Ascending aorta (tissue), 2 donors: Measurements from ENCODE around the gene LANCL2. TPM values are rescaled to one million over a fixed set of nuclear protein-coding genes. Genes with fewer than 3 reads are reported as not detected.

Experiments used
- DNase-seq, 2 donors: peaks; one replicate each; pipeline ENCODE4 v3.0.0-alpha.2; 2019; ENCODE audit warnings: low spot score in 2 of 2
- H3K27ac ChIP-seq, 2 donors: fragments of 200-600 bp; sonication (generic); one replicate each; pipeline ENCODE4 v1.5.1; 2016 to 2017; ENCODE audit warnings: mild to moderate bottlenecking in 1 of 2
- H3K27me3 ChIP-seq: fragments of 200-600 bp; sonication (generic); one replicate; pipeline ENCODE4 v1.5.1; 2017
- H3K36me3 ChIP-seq, 2 donors: fragments of 200-600 bp; sonication (generic); one replicate each; pipeline ENCODE4 v1.5.1; 2016
- H3K4me1 ChIP-seq, 2 donors: fragments of 200-600 bp; sonication (generic); one replicate each; pipeline ENCODE4 v1.5.1; 2016 to 2017; ENCODE audit warnings: mild to moderate bottlenecking in 1 of 2
- H3K4me3 ChIP-seq, 2 donors: fragments of 200-600 bp; sonication (generic); one replicate each; pipeline ENCODE4 v1.5.1; 2016 to 2017; ENCODE audit warnings: mild to moderate bottlenecking in 1 of 2
- H3K9me3 ChIP-seq, 2 donors: fragments of 200-600 bp; sonication (generic); one replicate each; pipeline ENCODE4 v1.5.1; 2016
- intact Hi-C: fragments of 100-400 bp; cut with DNase I; formaldehyde crosslinking; loops from one replicate; pipeline ENCODE4 v1.15.1; 2023
- total RNA-seq: library from RNA; depleted of rRNA; stranded (reverse); fragments of >200 nt; gene quantifications from one replicate; pipeline ENCODE4 v1.1.0, GENCODE V29; 2016
- TF ChIP-seq, protein P1 (sequence below), 3 experiments: fragments of 200-600 bp in 2 of 3; fragments of 450-650 bp in 1 of 3; sonication (generic) in 2 of 3; IDR thresholded peaks; one replicate each; pipeline ENCODE4 v1.5.1; 2016 to 2019; ENCODE audit warnings: antibody characterized with exemption in 3 of 3, mild to moderate bottlenecking in 1 of 3, moderate library complexity in 1 of 3

Gene LANCL2
- total RNA-seq, 1 donor from 2014 or later, result 12.9 TPM

DNA sequence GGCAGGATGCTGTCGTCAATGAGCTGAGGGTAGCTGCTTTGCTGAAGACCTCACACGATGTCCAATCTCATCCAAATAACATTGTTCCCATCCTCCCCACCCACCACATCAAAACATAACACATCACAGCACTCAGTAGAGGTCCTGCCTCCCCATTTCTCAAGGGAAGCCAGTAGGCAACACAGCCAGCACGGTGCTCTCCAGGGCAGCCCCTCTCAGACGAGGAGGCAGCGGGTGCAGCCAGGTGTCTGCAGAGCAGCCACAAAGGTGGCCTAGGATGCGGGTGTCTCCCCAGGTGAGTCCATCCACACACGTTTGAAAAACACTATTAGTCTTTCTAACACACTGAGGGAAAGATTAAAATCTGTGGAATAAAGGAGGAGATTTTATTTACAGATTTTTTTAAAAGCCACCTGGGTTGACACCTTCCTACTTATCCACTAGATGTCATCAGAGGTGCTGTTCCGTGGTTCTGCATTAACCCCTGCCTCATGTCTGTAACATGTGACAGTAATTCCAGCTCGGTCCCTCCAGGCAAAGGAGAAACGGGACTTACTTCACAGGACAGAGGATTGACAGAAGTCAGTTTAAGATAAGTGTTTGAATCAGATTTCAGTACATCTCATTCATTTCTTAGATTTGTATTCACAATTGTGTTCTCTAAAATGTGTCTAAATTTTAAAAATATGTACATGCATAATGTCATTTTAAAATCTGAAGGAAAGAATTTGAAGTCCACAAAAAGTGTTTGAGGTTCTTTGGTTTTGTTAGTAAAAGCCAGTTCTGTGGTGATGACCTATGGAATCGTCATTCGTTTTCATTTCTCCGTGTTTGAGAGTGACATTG, 68.0 kb downstream of the LANCL2 start:
- Histone ChIP-seq H3K36me3 (no peaks in the 10 kb centered on the region), H3K4me3 (no peak overlapping the region), H3K27ac (no peak overlapping the region), H3K9me3 (no peaks in the 10 kb centered on the region), H3K4me1 (no peaks in the 10 kb centered on the region), H3K27me3 (no peaks in the 10 kb centered on the region)
- TF ChIP-seq, protein P1, sequence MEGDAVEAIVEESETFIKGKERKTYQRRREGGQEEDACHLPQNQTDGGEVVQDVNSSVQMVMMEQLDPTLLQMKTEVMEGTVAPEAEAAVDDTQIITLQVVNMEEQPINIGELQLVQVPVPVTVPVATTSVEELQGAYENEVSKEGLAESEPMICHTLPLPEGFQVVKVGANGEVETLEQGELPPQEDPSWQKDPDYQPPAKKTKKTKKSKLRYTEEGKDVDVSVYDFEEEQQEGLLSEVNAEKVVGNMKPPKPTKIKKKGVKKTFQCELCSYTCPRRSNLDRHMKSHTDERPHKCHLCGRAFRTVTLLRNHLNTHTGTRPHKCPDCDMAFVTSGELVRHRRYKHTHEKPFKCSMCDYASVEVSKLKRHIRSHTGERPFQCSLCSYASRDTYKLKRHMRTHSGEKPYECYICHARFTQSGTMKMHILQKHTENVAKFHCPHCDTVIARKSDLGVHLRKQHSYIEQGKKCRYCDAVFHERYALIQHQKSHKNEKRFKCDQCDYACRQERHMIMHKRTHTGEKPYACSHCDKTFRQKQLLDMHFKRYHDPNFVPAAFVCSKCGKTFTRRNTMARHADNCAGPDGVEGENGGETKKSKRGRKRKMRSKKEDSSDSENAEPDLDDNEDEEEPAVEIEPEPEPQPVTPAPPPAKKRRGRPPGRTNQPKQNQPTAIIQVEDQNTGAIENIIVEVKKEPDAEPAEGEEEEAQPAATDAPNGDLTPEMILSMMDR (IDR thresholded peaks at IDR 0.05), result peak in 2 of 3 experiments; percentile 10 to 23
- no peak for DNase-seq
- intact Hi-C loops, result no loop called here

DNA sequence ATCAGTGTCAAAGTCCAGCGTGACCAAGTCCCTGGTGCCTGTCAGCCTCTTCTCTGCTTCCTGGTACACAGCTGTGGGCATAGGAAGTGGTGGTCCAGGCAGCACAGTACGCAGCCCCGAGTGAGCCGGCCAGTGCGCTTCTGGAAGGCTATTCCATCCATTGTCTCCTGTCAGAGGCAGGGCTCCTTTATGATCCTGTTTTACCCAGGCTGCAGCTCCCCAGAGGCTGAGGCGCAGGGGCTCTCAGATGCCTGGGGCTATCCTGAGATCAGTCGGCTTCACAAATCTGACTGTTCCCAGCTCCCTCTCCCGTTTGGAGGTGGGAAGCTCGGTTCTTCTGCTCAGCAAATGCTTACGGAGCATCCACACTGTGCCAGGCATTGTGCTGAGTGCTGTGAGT, 70.3 kb downstream of the LANCL2 start:
- Histone ChIP-seq H3K27me3 (no peaks in the 10 kb centered on the region), H3K9me3 (no peaks in the 10 kb centered on the region), H3K27ac (no peak overlapping the region), H3K36me3 (no peaks in the 10 kb centered on the region), H3K4me3 (no peak overlapping the region), H3K4me1 (no peaks in the 10 kb centered on the region)
- intact Hi-C loops, result no loop called here
- no peak for DNase-seq
- TF ChIP-seq, protein P1 (IDR thresholded peaks at IDR 0.05), result no peak

GRCh38 chr7:55436457-55436856, 71.3 kb downstream of the LANCL2 start:
- Histone ChIP-seq H3K27me3 (no peaks in the 10 kb centered on the region), H3K4me3 (no peak overlapping the region), H3K9me3 (no peaks in the 10 kb centered on the region), H3K36me3 (no peaks in the 10 kb centered on the region), H3K4me1 (no peaks in the 10 kb centered on the region), H3K27ac (no peak overlapping the region)
- TF ChIP-seq, protein P1 (IDR thresholded peaks at IDR 0.05), result no peak
- intact Hi-C loops, result no loop called here
- no peak for DNase-seq

GRCh38 chr7:55437375-55437774, 72.2 kb downstream of the LANCL2 start:
- no peaks in the 10 kb centered on the region for H3K27me3 ChIP-seq
- no peak overlapping the region for H3K27ac ChIP-seq
- H3K4me1 ChIP-seq, result no peaks in the 10 kb centered on the region
- no peaks in the 10 kb centered on the region for H3K9me3 ChIP-seq
- intact Hi-C loops, result no loop called here
- DNase-seq, result no peak
- H3K36me3 ChIP-seq, result no peaks in the 10 kb centered on the region
- H3K4me3 ChIP-seq, result no peak overlapping the region
- TF ChIP-seq, protein P1 (IDR thresholded peaks at IDR 0.05), result no peak

- Histone ChIP-seq H3K27me3 (no peaks in the 10 kb centered on the region), H3K27ac (no peak overlapping the region), H3K4me3 (no peak overlapping the region), H3K36me3 (no peaks in the 10 kb centered on the region), H3K9me3 (no peaks in the 10 kb centered on the region), H3K4me1 (no peaks in the 10 kb centered on the region)
- intact Hi-C loops, result no loop called here
- DNase-seq, result no peak
- TF ChIP-seq, protein P1 (IDR thresholded peaks at IDR 0.05), result no peak
Observed at GRCh38 chr7:55438085-55438756, 73.1 kb downstream of the LANCL2 start.
